ENCODE measurements around the gene CEP350.

The CEP350 gene

GRCh38 chr1:180096584-180097325, 142.1 kb downstream of the CEP350 start:
- DNase-seq (ENCODE audit: low read depth, low spot score): no peak
- Histone ChIP-seq H3K27ac (no peak overlapping the region), H3K9me3 (ENCODE audit: low read depth, low read length) (no peaks in the 10 kb centered on the region), H3K9ac (ENCODE audit: insufficient read length) (no peak overlapping the region), H3K4me3 (no peak overlapping the region), H3K36me3 (ENCODE audit: insufficient read depth, low read length) (peaks cover 56% of the 10 kb centered on the region)
- TF ChIP-seq POLR2AphosphoS5 (IDR thresholded peaks at IDR 0.05; ENCODE audit: borderline replicate concordance, low read depth, low read length): no peak
- no peak for TF ChIP-seq FOXP2 (optimal IDR thresholded peaks at IDR 0.05; ENCODE audit: control extremely low read depth, extremely low read length, insufficient read depth)
- TF ChIP-seq EZH2 (IDR thresholded peaks at IDR 0.05): no peak

GRCh38 chr1:180097326-180097605, 142.7 kb downstream of the CEP350 start:
- Histone ChIP-seq H3K9ac (ENCODE audit: insufficient read length) (no peak overlapping the region), H3K4me3 (no peak overlapping the region), H3K9me3 (ENCODE audit: low read depth, low read length) (no peaks in the 10 kb centered on the region), H3K36me3 (ENCODE audit: insufficient read depth, low read length) (peaks cover 55% of the 10 kb centered on the region), H3K27ac (no peak overlapping the region)
- no peak for TF ChIP-seq FOXP2 (optimal IDR thresholded peaks at IDR 0.05; ENCODE audit: control extremely low read depth, extremely low read length, insufficient read depth)
- DNase-seq (ENCODE audit: low read depth, low spot score): no peak

- Histone ChIP-seq H3K9me3 (ENCODE audit: low read depth, low read length) (no peaks in the 10 kb centered on the region), H3K27ac (no peak overlapping the region), H3K36me3 (ENCODE audit: insufficient read depth, low read length) (peaks cover 28% of the 10 kb centered on the region), H3K9ac (ENCODE audit: insufficient read length) (no peak overlapping the region), H3K4me3 (no peak overlapping the region)
- DNase-seq (ENCODE audit: low read depth, low spot score): no peak
- TF ChIP-seq FOXP2 (optimal IDR thresholded peaks at IDR 0.05; ENCODE audit: control extremely low read depth, extremely low read length, insufficient read depth) (no peak), EZH2 (IDR thresholded peaks at IDR 0.05) (no peak), POLR2AphosphoS5 (IDR thresholded peaks at IDR 0.05; ENCODE audit: borderline replicate concordance, low read depth, low read length) (no peak)
These were observed 146.8 kb downstream of the CEP350 start for GRCh38 chr1:180101411-180101810.

- Histone ChIP-seq H3K4me3 (no peak overlapping the region), H3K9me3 (ENCODE audit: low read depth, low read length) (no peaks in the 10 kb centered on the region), H3K27ac (no peak overlapping the region), H3K36me3 (ENCODE audit: insufficient read depth, low read length) (peaks cover 17% of the 10 kb centered on the region), H3K9ac (ENCODE audit: insufficient read length) (no peak overlapping the region)
- DNase-seq (ENCODE audit: low read depth, low spot score): no peak
- no peak for TF ChIP-seq POLR2AphosphoS5 (IDR thresholded peaks at IDR 0.05; ENCODE audit: borderline replicate concordance, low read depth, low read length)
- no peak for TF ChIP-seq FOXP2 (optimal IDR thresholded peaks at IDR 0.05; ENCODE audit: control extremely low read depth, extremely low read length, insufficient read depth)
- no peak for TF ChIP-seq EZH2 (IDR thresholded peaks at IDR 0.05)
These were observed 149.2 kb downstream of the CEP350 start for GRCh38 chr1:180103819-180104218.

GRCh38 chr1:180112091-180112490, 157.5 kb downstream of the CEP350 start:
- no peak for TF ChIP-seq EZH2 (IDR thresholded peaks at IDR 0.05)
- no peak for TF ChIP-seq FOXP2 (optimal IDR thresholded peaks at IDR 0.05; ENCODE audit: control extremely low read depth, extremely low read length, insufficient read depth)
- TF ChIP-seq POLR2AphosphoS5 (IDR thresholded peaks at IDR 0.05; ENCODE audit: borderline replicate concordance, low read depth, low read length): no peak
- DNase-seq (ENCODE audit: low read depth, low spot score): no peak
- Histone ChIP-seq H3K27ac (no peak overlapping the region), H3K9ac (ENCODE audit: insufficient read length) (no peak overlapping the region), H3K36me3 (ENCODE audit: insufficient read depth, low read length) (peaks cover 22% of the 10 kb centered on the region), H3K9me3 (ENCODE audit: low read depth, low read length) (no peaks in the 10 kb centered on the region), H3K4me3 (no peak overlapping the region)

- Histone ChIP-seq H3K27ac (no peak overlapping the region), H3K4me3 (no peak overlapping the region), H3K36me3 (ENCODE audit: insufficient read depth, low read length) (peaks cover 22% of the 10 kb centered on the region), H3K9me3 (ENCODE audit: low read depth, low read length) (no peaks in the 10 kb centered on the region), H3K9ac (ENCODE audit: insufficient read length) (no peak overlapping the region)
- no peak for TF ChIP-seq EZH2 (IDR thresholded peaks at IDR 0.05)
- no peak for TF ChIP-seq FOXP2 (optimal IDR thresholded peaks at IDR 0.05; ENCODE audit: control extremely low read depth, extremely low read length, insufficient read depth)
- no peak for TF ChIP-seq POLR2AphosphoS5 (IDR thresholded peaks at IDR 0.05; ENCODE audit: borderline replicate concordance, low read depth, low read length)
- DNase-seq (ENCODE audit: low read depth, low spot score): no peak
These were observed 158.5 kb downstream of the CEP350 start for GRCh38 chr1:180112984-180113647.

- peaks cover 22% of the 10 kb centered on the region for H3K36me3 ChIP-seq (ENCODE audit: insufficient read depth, low read length)
- no peak overlapping the region for H3K27ac ChIP-seq
- TF ChIP-seq POLR2AphosphoS5 (IDR thresholded peaks at IDR 0.05; ENCODE audit: borderline replicate concordance, low read depth, low read length) (no peak), FOXP2 (optimal IDR thresholded peaks at IDR 0.05; ENCODE audit: control extremely low read depth, extremely low read length, insufficient read depth) (no peak)
- no peaks in the 10 kb centered on the region for H3K9me3 ChIP-seq (ENCODE audit: low read depth, low read length)
- no peak overlapping the region for H3K4me3 ChIP-seq
- no peak overlapping the region for H3K9ac ChIP-seq (ENCODE audit: insufficient read length)
- no peak for DNase-seq (ENCODE audit: low read depth, low spot score)
These were observed 159.9 kb downstream of the CEP350 start for GRCh38 chr1:180114396-180114945.

- no peak overlapping the region for H3K4me3 ChIP-seq
- no peaks in the 10 kb centered on the region for H3K9me3 ChIP-seq (ENCODE audit: low read depth, low read length)
- no peak overlapping the region for H3K9ac ChIP-seq (ENCODE audit: insufficient read length)
- H3K27ac ChIP-seq: no peak overlapping the region
- DNase-seq (ENCODE audit: low read depth, low spot score): no peak
- H3K36me3 ChIP-seq (ENCODE audit: insufficient read depth, low read length): 0 out of 2 replicates have a peak, but pooled peaks cover 6% of the 10 kb centered on the region
- no peak for TF ChIP-seq FOXP2 (optimal IDR thresholded peaks at IDR 0.05; ENCODE audit: control extremely low read depth, extremely low read length, insufficient read depth)
These were observed 162.6 kb downstream of the CEP350 start for GRCh38 chr1:180116964-180117763.
